IPS-20b (cell line): ENCODE measurements around the gene PABPC1L.

Source experiments
- H3K27ac ChIP-seq: one replicate; pipeline ENCODE4 v1.5.1; 2013; ENCODE audit warnings: low read length
- H3K27me3 ChIP-seq: 2 replicates; pipeline ENCODE4 v1.6.1; 2013; ENCODE audit warnings: mild to moderate bottlenecking, low read length, inconsistent platforms; ENCODE audit not compliant: insufficient read depth
- H3K36me3 ChIP-seq: 2 replicates; pipeline ENCODE4 v1.6.1; 2013; ENCODE audit warnings: low read depth, mild to moderate bottlenecking, inconsistent platforms, low read length, moderate library complexity; ENCODE audit not compliant: insufficient read depth
- H3K4me1 ChIP-seq: 2 replicates; pipeline ENCODE4 v1.6.1; 2013; ENCODE audit warnings: mild to moderate bottlenecking, control low read depth, inconsistent platforms, low read length, moderate library complexity; ENCODE audit not compliant: insufficient read depth
- H3K4me3 ChIP-seq: 2 replicates; pipeline ENCODE4 v1.5.1; 2013; ENCODE audit warnings: mild to moderate bottlenecking, low read length, inconsistent platforms
- H3K9ac ChIP-seq: 2 replicates; pipeline ENCODE4 v1.6.1; 2013; ENCODE audit warnings: low read depth, mild to moderate bottlenecking, inconsistent platforms, low read length, moderate library complexity
- H3K9me3 ChIP-seq: 2 replicates; pipeline ENCODE4 v1.6.1; 2013; ENCODE audit warnings: mild to moderate bottlenecking, low read depth, low read length, inconsistent platforms; ENCODE audit not compliant: insufficient read depth

Gene PABPC1L

GRCh38 chr20:44885392-44886265, 24.2 kb upstream of the PABPC1L start, which contains the start of gene YWHAB:
YWHAB (plus strand) TSS chr20:44885705; CDS start chr20:44901534, 15,829 bp downstream.
- peak within 1 kb of the TSS; percentile 67 for H3K27ac ChIP-seq
- peaks cover 16% of the 10 kb centered on the region for H3K4me1 ChIP-seq
- H3K27me3 ChIP-seq, result no peaks in the 10 kb centered on the region
- no peaks in the 10 kb centered on the region for H3K9me3 ChIP-seq
- H3K4me3 ChIP-seq, result peak within 1 kb of the TSS; percentile 88
- H3K36me3 ChIP-seq, result peaks cover 21% of the 10 kb centered on the region; the same call in 1 of the 2 replicates
- H3K9ac ChIP-seq, result peak within 1 kb of the TSS; percentile 87

- H3K27ac ChIP-seq, result peak overlapping the region; percentile 67
Observed at GRCh38 chr20:44886266-44886651, 23.6 kb upstream of the PABPC1L start.

GRCh38 chr20:44886828-44887227, 23.0 kb upstream of the PABPC1L start:
- Histone ChIP-seq H3K9ac (peak overlapping the region; percentile 87; the same call in 1 of the 2 replicates), H3K27me3 (no peaks in the 10 kb centered on the region), H3K27ac (no peak overlapping the region), H3K4me1 (peaks cover 16% of the 10 kb centered on the region), H3K36me3 (peaks cover 21% of the 10 kb centered on the region; the same call in 1 of the 2 replicates), H3K4me3 (peak overlapping the region; percentile 88), H3K9me3 (no peaks in the 10 kb centered on the region)

More at GRCh38 chr20:44886266-44886651, 23.6 kb upstream of the PABPC1L start:
- peaks cover 16% of the 10 kb centered on the region for H3K4me1 ChIP-seq
- H3K27me3 ChIP-seq, result no peaks in the 10 kb centered on the region
- H3K4me3 ChIP-seq, result peak overlapping the region; percentile 88
- H3K36me3 ChIP-seq, result peaks cover 21% of the 10 kb centered on the region; the same call in 1 of the 2 replicates
- H3K9me3 ChIP-seq, result no peaks in the 10 kb centered on the region
- H3K9ac ChIP-seq, result peak overlapping the region; percentile 87

- Histone ChIP-seq H3K4me1 (peaks cover 16% of the 10 kb centered on the region), H3K36me3 (peaks cover 27% of the 10 kb centered on the region; the same call in 1 of the 2 replicates), H3K27ac (no peak overlapping the region), H3K27me3 (no peaks in the 10 kb centered on the region), H3K9ac (peak overlapping the region; percentile 87; the same call in 1 of the 2 replicates), H3K4me3 (peak overlapping the region; percentile 88), H3K9me3 (no peaks in the 10 kb centered on the region)
Observed at GRCh38 chr20:44887466-44887865, 22.4 kb upstream of the PABPC1L start.

- H3K4me3 ChIP-seq, result peak overlapping the region; percentile 88; the same call in 1 of the 2 replicates
- no peaks in the 10 kb centered on the region for H3K27me3 ChIP-seq
- peaks cover 27% of the 10 kb centered on the region; the same call in 1 of the 2 replicates for H3K36me3 ChIP-seq
- no peaks in the 10 kb centered on the region for H3K9me3 ChIP-seq
- H3K9ac ChIP-seq, result no peak overlapping the region; the same call in 1 of the 2 replicates
- H3K4me1 ChIP-seq, result peaks cover 16% of the 10 kb centered on the region
- H3K27ac ChIP-seq, result no peak overlapping the region
Observed at GRCh38 chr20:44888226-44889103, 21.4 kb upstream of the PABPC1L start.

- no peak overlapping the region for H3K27ac ChIP-seq
- H3K36me3 ChIP-seq, result peaks cover 27% of the 10 kb centered on the region; the same call in 1 of the 2 replicates
- H3K9me3 ChIP-seq, result no peaks in the 10 kb centered on the region
- no peak overlapping the region for H3K9ac ChIP-seq
- peaks cover 14% of the 10 kb centered on the region for H3K4me1 ChIP-seq
- no peak overlapping the region for H3K4me3 ChIP-seq
- no peaks in the 10 kb centered on the region for H3K27me3 ChIP-seq
Observed at GRCh38 chr20:44891826-44892225, 18.0 kb upstream of the PABPC1L start.

GRCh38 chr20:44894959-44895358, 14.9 kb upstream of the PABPC1L start:
- Histone ChIP-seq H3K9ac (no peak overlapping the region; the same call in 1 of the 2 replicates), H3K9me3 (no peaks in the 10 kb centered on the region), H3K4me3 (no peak overlapping the region), H3K36me3 (peaks cover 11% of the 10 kb centered on the region), H3K4me1 (no peaks in the 10 kb centered on the region), H3K27ac (no peak overlapping the region), H3K27me3 (no peaks in the 10 kb centered on the region)

GRCh38 chr20:44896583-44896982, 13.3 kb upstream of the PABPC1L start:
- H3K27me3 ChIP-seq, result no peaks in the 10 kb centered on the region
- peaks cover 24% of the 10 kb centered on the region for H3K36me3 ChIP-seq
- H3K4me1 ChIP-seq, result no peaks in the 10 kb centered on the region
- no peak overlapping the region for H3K27ac ChIP-seq
- no peaks in the 10 kb centered on the region for H3K9me3 ChIP-seq
- H3K4me3 ChIP-seq, result no peak overlapping the region
- H3K9ac ChIP-seq, result no peak overlapping the region

GRCh38 chr20:44897133-44897532, 12.7 kb upstream of the PABPC1L start:
- Histone ChIP-seq H3K9ac (no peak overlapping the region), H3K27me3 (no peaks in the 10 kb centered on the region), H3K27ac (no peak overlapping the region), H3K9me3 (no peaks in the 10 kb centered on the region), H3K36me3 (peaks cover 26% of the 10 kb centered on the region), H3K4me1 (no peaks in the 10 kb centered on the region), H3K4me3 (no peak overlapping the region)

GRCh38 chr20:44900231-44900854, 9.5 kb upstream of the PABPC1L start:
- H3K4me3 ChIP-seq, result no peak overlapping the region
- H3K4me1 ChIP-seq, result no peaks in the 10 kb centered on the region
- H3K36me3 ChIP-seq, result peaks cover 56% of the 10 kb centered on the region
- H3K27me3 ChIP-seq, result no peaks in the 10 kb centered on the region
- H3K9me3 ChIP-seq, result no peaks in the 10 kb centered on the region
- H3K9ac ChIP-seq, result no peak overlapping the region
- no peak overlapping the region for H3K27ac ChIP-seq

GRCh38 chr20:44901974-44902373, 7.9 kb upstream of the PABPC1L start:
- Histone ChIP-seq H3K4me3 (no peak overlapping the region), H3K4me1 (no peaks in the 10 kb centered on the region), H3K9ac (no peak overlapping the region), H3K9me3 (no peaks in the 10 kb centered on the region), H3K27me3 (no peaks in the 10 kb centered on the region), H3K36me3 (peaks cover 72% of the 10 kb centered on the region), H3K27ac (no peak overlapping the region)
